B cell (primary cell): ENCODE results near the gene SEL1L2. TPM values are rescaled to one million over a fixed set of nuclear protein-coding genes. Genes with fewer than 3 reads are reported as not detected.

Experiments used
- ATAC-seq: fragments of 200-7000 bp; cut with Tn5 transposase; one replicate; pipeline ENCODE4 v1.10.0; 2021; ENCODE audit warnings: low read depth, mild to moderate bottlenecking, moderate number of reproducible peaks, moderate library complexity
- CTCF ChIA-PET: fragments of 350-600 bp; sonication (Branson Sonifier 250); formaldehyde crosslinking; loops from one replicate; lab custom pipeline; 2021; ENCODE audit warnings: antibody characterized with exemption, inconsistent platforms; lab: Charles Lee
- POLR2A ChIA-PET: fragments of 350-600 bp; sonication (Branson Sonifier 250); formaldehyde crosslinking; loops from one replicate; lab custom pipeline; 2021; ENCODE audit warnings: antibody characterized with exemption; lab: Charles Lee
- DNase-seq: peaks from one replicate; pipeline ENCODE4 v3.0.0; 2013
- H2AFZ ChIP-seq: 2 replicates; pipeline ENCODE4 v1.6.1; 2012; ENCODE audit warnings: mild to moderate bottlenecking, low read depth, low read length; ENCODE audit not compliant: insufficient read depth, poor library complexity, severe bottlenecking
- H3K27ac ChIP-seq, 2 donors: 1 replicate in 1 of 2; 2 replicates in 1 of 2; pipeline ENCODE4 v1.5.1; 2012 to 2013; ENCODE audit warnings: low read length in 2 of 2, mild to moderate bottlenecking in 2 of 2, moderate library complexity in 1 of 2
- H3K27me3 ChIP-seq, 4 experiments: fragments of 200-600 bp in 1 of 4; sonication (generic) in 1 of 4; replicated peaks in 1 of 4; 1 replicate in 2 of 4; 2 replicates in 2 of 4; pipeline versions ENCODE4 v1.6.1 to v1.7.0; 2013 to 2016; ENCODE audit warnings: low read length in 3 of 4, mild to moderate bottlenecking in 2 of 4, mixed read lengths in 1 of 4, moderate library complexity in 1 of 4; ENCODE audit not compliant: insufficient read depth in 4 of 4, control insufficient read depth in 3 of 4; ENCODE audit errors: control extremely low read depth in 1 of 4
- H3K36me3 ChIP-seq, 2 experiments: replicated peaks in 1 of 2; 1 replicate in 1 of 2; 2 replicates in 1 of 2; pipeline versions ENCODE4 v1.6.1 to v1.7.1; 2013; ENCODE audit warnings: low read length in 1 of 2; ENCODE audit not compliant: insufficient read depth in 2 of 2, control insufficient read depth in 1 of 2; ENCODE audit errors: control extremely low read depth in 1 of 2, extremely low read depth in 1 of 2
- H3K4me1 ChIP-seq, 2 donors: fragments of 200-600 bp in 1 of 2; sonication (generic) in 1 of 2; 1 replicate in 1 of 2; 2 replicates in 1 of 2; pipeline versions ENCODE4 v1.5.1 to v1.6.1; 2013 to 2017; ENCODE audit warnings: low read length in 2 of 2; ENCODE audit not compliant: control insufficient read depth in 2 of 2, insufficient read depth in 2 of 2
- H3K4me2 ChIP-seq: replicated peaks from 2 replicates; pipeline ENCODE3; 2012; ENCODE audit warnings: mild to moderate bottlenecking, low read depth, low read length; ENCODE audit not compliant: poor library complexity, severe bottlenecking
- H3K4me3 ChIP-seq, 5 experiments: fragments of 200-600 bp in 1 of 5; sonication (generic) in 1 of 5; 1 replicate in 3 of 5; 2 replicates in 2 of 5; pipeline versions ENCODE4 v1.5.1 to v1.7.0; 2011 to 2016; ENCODE audit warnings: low read length in 4 of 5, mild to moderate bottlenecking in 4 of 5, low read depth in 2 of 5, control low read depth in 1 of 5, moderate library complexity in 1 of 5; ENCODE audit not compliant: insufficient read depth in 1 of 5; ENCODE audit errors: control extremely low read depth in 1 of 5, extremely low read depth in 1 of 5
- H3K79me2 ChIP-seq: fragments of 200-600 bp; sonication (generic); one replicate; pipeline ENCODE4 v1.6.0; 2016; ENCODE audit warnings: low read length; ENCODE audit not compliant: control insufficient read depth, insufficient read depth
- H3K9ac ChIP-seq: fragments of 200-600 bp; sonication (generic); 2 replicates; pipeline ENCODE4 v1.6.1; 2017; ENCODE audit warnings: mild to moderate bottlenecking, low read length, moderate library complexity
- H3K9me3 ChIP-seq, 3 donors: one replicate each; pipeline versions ENCODE4 v1.6.1 to v1.7.1; 2013; ENCODE audit warnings: low read length in 2 of 3; ENCODE audit not compliant: control insufficient read depth in 2 of 3, insufficient read depth in 1 of 3; ENCODE audit errors: control extremely low read depth in 1 of 3
- H4K20me1 ChIP-seq: 2 replicates; pipeline ENCODE4 v1.6.0; 2012; ENCODE audit warnings: mild to moderate bottlenecking, low read length; ENCODE audit not compliant: insufficient read depth, control insufficient read depth, poor library complexity, severe bottlenecking
- H3K27ac Mint-ChIP-seq: one replicate; pipeline ENCODE4 v1.8.0; 2021; ENCODE audit warnings: mixed read lengths
- H3K27me3 Mint-ChIP-seq: one replicate; pipeline ENCODE4 v1.8.0; 2021; ENCODE audit warnings: mixed read lengths
- H3K4me1 Mint-ChIP-seq: one replicate; pipeline ENCODE4 v1.8.0; 2021; ENCODE audit warnings: mixed read lengths
- H3K4me3 Mint-ChIP-seq: one replicate; pipeline ENCODE4 v1.8.0; 2021; ENCODE audit warnings: mixed read lengths
- H3K9me3 Mint-ChIP-seq: one replicate; pipeline ENCODE4 v1.8.0; 2022; ENCODE audit warnings: mixed read lengths; ENCODE audit not compliant: insufficient read depth
- CTCF ChIP-seq: fragments of 200-600 bp; IDR thresholded peaks from one replicate; pipeline ENCODE4 v1.8.0; 2022; ENCODE audit warnings: antibody characterized with exemption, mild to moderate bottlenecking
- EZH2 ChIP-seq: IDR thresholded peaks from 2 replicates; pipeline ENCODE4 v1.6.1; 2012; ENCODE audit warnings: borderline replicate concordance, low read depth, mild to moderate bottlenecking, moderate library complexity, low read length; ENCODE audit not compliant: insufficient read depth, poor library complexity, severe bottlenecking
- WGBS: methylation state at CpG from one replicate; pipeline ENCODE4 v1.1.5; 2013; ENCODE audit warnings: missing lambda C conversion rate; ENCODE audit not compliant: insufficient coverage; 5-methylcytosine and 5-hydroxymethylcytosine counted together
- intact Hi-C: fragments of 100-400 bp; cut with micrococcal nuclease; formaldehyde crosslinking; loops from one replicate; pipeline ENCODE4 v1.10.0; 2022
- polyA plus RNA-seq: library from polyadenylated mRNA; depleted of rRNA; stranded (reverse); fragments of >200 nt; gene quantifications from 2 replicates; pipeline ENCODE4 v1.2.3, GENCODE V29; 2012
- total RNA-seq, 2 donors: library from RNA; stranded (reverse); fragments of 120-200 nt in 1 of 2; gene quantifications; 1 replicate in 1 of 2; 2 replicates in 1 of 2; pipeline versions ENCODE4 v1.2.3 to v1.2.4, GENCODE V29; 2013 to 2022

SEL1L2 gene
- total and polyA plus RNA-seq, 2 donors (not counting 1 experiment from before 2014, with no cell fraction given): not detected

DNA sequence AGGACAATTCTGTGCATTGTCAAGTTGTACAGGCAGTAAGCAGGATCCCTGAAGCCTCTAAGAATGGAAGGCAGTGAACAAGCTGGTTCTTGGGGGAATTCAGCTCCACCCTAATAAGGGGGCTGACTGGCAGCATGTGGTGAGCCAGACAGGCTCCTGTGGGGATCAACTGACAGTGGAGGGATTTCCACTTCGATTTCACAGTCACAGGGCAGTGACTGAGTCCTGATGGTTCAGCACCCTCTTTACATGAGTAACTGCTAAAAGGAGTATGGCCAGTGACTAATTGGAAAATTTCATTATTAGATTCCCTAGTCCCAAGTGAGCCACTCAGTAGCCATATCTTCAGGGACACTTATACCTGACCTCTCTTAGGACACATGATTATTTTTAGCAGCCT is 127.2 kb downstream of the SEL1L2 start:
- Histone ChIP-seq H3K4me1 (no peaks in the 10 kb centered on the region), H3K9me3 (no peaks in the 10 kb centered on the region), H3K27ac (no peak overlapping the region), H3K27me3 (peaks cover 0 to 3% (median 0%) of the 10 kb centered on the region in 4 experiments), H3K4me3 (no peak overlapping the region), H2AFZ (no peak overlapping the region), H3K79me2 (no peaks in the 10 kb centered on the region), H3K9ac (no peak overlapping the region), H3K4me2 (no peak overlapping the region), H4K20me1 (no peaks in the 10 kb centered on the region), H3K36me3 (no peaks in the 10 kb centered on the region)
- Mint-ChIP-seq H3K27ac (no peak overlapping the region), H3K4me1 (no peaks in the 10 kb centered on the region), H3K9me3 (no peaks in the 10 kb centered on the region), H3K27me3 (no peaks in the 10 kb centered on the region), H3K4me3 (no peak overlapping the region)
- CTCF ChIA-PET: no interaction called here
- intact Hi-C loops: no loop called here
- TF ChIP-seq EZH2 (no peak), CTCF (no peak)
- ATAC-seq (no peak), DNase-seq (no peak)
- POLR2A ChIA-PET: no interaction called here
- WGBS: 60% methylated on average over 1 of the region's 1 CpG

- ATAC-seq (no peak), DNase-seq (no peak)
- H3K4me1 ChIP-seq: no peaks in the 10 kb centered on the region
- WGBS: no CpG with 5 or more reads among the region's 2 CpGs
- no peaks in the 10 kb centered on the region for H3K79me2 ChIP-seq
- H3K27ac ChIP-seq: no peak overlapping the region
- Mint-ChIP-seq H3K4me3 (no peak overlapping the region), H3K27ac (no peak overlapping the region), H3K27me3 (no peaks in the 10 kb centered on the region), H3K4me1 (no peaks in the 10 kb centered on the region), H3K9me3 (no peaks in the 10 kb centered on the region)
- no peaks in the 10 kb centered on the region for H3K27me3 ChIP-seq
- H4K20me1 ChIP-seq: no peaks in the 10 kb centered on the region
- intact Hi-C loops: no loop called here
- no peaks in the 10 kb centered on the region for H3K36me3 ChIP-seq
- H2AFZ ChIP-seq: no peak overlapping the region
- no peaks in the 10 kb centered on the region for H3K9me3 ChIP-seq
- no peak overlapping the region for H3K4me2 ChIP-seq
- H3K9ac ChIP-seq: no peak overlapping the region
- H3K4me3 ChIP-seq: no peak overlapping the region
- POLR2A ChIA-PET: no interaction called here
- no peak for TF ChIP-seq CTCF
- no peak for TF ChIP-seq EZH2
- CTCF ChIA-PET: no interaction called here
Measured at GRCh38 chr20:13862245-13862644, 128.2 kb downstream of the SEL1L2 start.
